ENCODE results near the gene SMIM8.
"Not testable (repeated sequence)": the region's sequence is repeated elsewhere in the genome, so short reads cannot be mapped to it uniquely, and the experiment has no call there.

The SMIM8 gene

DNA sequence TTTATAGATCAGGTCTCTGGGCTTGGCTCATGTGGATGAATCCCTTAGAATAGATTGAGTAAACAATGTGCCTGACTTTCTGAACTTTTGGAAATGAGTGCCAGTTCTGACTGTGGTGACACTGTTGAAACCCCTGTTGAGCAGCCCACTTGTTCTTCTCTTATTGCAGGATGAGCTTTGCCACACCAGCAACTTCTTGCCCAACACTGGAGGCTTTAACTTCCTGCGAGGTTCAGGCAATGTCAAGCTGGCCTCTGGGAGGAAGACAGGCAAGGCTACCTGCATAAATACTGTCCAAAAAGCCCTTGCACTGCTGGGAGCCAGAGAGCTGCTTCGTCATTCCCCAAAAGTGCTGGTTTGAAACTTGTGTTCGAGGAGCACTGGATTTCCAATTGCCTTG is 32.8 kb upstream of the SMIM8 start:
- H3K4me3 ChIP-seq (IDR thresholded peaks at IDR 0.05; ENCODE audit: insufficient read depth, low read depth, low read length), result no peak overlapping the region
- H3K79me2 ChIP-seq (ENCODE audit: insufficient read depth, low read depth), result no peaks in the 10 kb centered on the region
- no peak overlapping the region for H2AFZ ChIP-seq (ENCODE audit: low read depth)
- no peak overlapping the region for H3K4me2 ChIP-seq
- H3K36me3 ChIP-seq (ENCODE audit: insufficient read depth), result no peaks in the 10 kb centered on the region
- H3K4me1 ChIP-seq (ENCODE audit: low read depth, poor library complexity, severe bottlenecking), result no peaks in the 10 kb centered on the region
- H4K20me1 ChIP-seq (ENCODE audit: insufficient read depth), result no peaks in the 10 kb centered on the region
- no peak overlapping the region for H3K9ac ChIP-seq
- no peak overlapping the region for H3K27ac ChIP-seq
- TF ChIP-seq, protein P1, sequence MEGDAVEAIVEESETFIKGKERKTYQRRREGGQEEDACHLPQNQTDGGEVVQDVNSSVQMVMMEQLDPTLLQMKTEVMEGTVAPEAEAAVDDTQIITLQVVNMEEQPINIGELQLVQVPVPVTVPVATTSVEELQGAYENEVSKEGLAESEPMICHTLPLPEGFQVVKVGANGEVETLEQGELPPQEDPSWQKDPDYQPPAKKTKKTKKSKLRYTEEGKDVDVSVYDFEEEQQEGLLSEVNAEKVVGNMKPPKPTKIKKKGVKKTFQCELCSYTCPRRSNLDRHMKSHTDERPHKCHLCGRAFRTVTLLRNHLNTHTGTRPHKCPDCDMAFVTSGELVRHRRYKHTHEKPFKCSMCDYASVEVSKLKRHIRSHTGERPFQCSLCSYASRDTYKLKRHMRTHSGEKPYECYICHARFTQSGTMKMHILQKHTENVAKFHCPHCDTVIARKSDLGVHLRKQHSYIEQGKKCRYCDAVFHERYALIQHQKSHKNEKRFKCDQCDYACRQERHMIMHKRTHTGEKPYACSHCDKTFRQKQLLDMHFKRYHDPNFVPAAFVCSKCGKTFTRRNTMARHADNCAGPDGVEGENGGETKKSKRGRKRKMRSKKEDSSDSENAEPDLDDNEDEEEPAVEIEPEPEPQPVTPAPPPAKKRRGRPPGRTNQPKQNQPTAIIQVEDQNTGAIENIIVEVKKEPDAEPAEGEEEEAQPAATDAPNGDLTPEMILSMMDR (conservative IDR thresholded peaks at IDR 0.05; ENCODE audit: low read depth, low read length), result no peak
- H3K27me3 ChIP-seq (ENCODE audit: insufficient read depth, low read depth), result no peaks in the 10 kb centered on the region

DNA sequence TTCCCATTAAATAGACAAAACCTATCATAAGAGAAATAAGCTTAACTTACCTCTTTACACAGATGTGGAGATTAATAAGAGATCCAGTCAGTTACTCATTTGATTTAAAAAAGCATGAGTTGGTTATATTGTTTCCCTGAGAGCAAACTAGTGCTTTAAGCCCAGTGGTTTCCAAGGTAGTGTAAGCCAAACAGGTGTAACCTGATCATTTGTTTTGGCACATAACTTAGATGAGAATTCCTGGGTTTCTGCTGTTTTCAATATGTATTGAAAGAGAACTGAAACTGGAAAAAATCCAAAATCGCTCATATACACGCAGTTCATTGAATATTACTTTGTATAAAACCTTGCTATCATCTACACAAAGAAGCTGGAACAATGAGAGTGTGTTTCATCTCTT is 30.5 kb upstream of the SMIM8 start:
- no peak overlapping the region for H3K4me3 ChIP-seq (IDR thresholded peaks at IDR 0.05; ENCODE audit: insufficient read depth, low read depth, low read length)
- no peak overlapping the region for H3K4me2 ChIP-seq
- no peaks in the 10 kb centered on the region for H3K79me2 ChIP-seq (ENCODE audit: insufficient read depth, low read depth)
- H3K27me3 ChIP-seq (ENCODE audit: insufficient read depth, low read depth), result no peaks in the 10 kb centered on the region
- H2AFZ ChIP-seq (ENCODE audit: low read depth), result no peak overlapping the region
- H3K27ac ChIP-seq, result no peak overlapping the region
- TF ChIP-seq, protein P1 (conservative IDR thresholded peaks at IDR 0.05; ENCODE audit: low read depth, low read length), result no peak
- H3K36me3 ChIP-seq (ENCODE audit: insufficient read depth), result no peaks in the 10 kb centered on the region
- no peaks in the 10 kb centered on the region for H4K20me1 ChIP-seq (ENCODE audit: insufficient read depth)
- H3K9ac ChIP-seq, result no peak overlapping the region
- H3K4me1 ChIP-seq (ENCODE audit: low read depth, poor library complexity, severe bottlenecking), result no peaks in the 10 kb centered on the region

DNA sequence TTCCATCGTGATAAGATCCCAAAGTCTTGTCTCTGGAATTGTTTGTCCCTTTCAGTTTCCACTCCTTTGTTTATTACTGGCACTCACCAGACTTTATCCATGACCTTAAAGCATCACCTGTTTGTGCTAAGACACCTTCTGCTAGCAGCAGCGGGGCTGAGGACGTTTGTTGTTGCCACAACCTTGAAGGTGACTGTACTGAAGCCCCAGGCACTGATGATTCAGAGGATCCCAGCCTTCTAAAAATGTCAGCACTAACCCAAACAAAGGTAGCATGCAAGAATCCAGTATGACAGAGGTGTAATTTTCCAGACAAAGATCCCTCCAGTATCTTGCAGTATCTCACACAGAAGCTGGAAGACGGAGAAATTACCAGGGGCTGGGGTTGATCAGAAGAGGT is 28.9 kb upstream of the SMIM8 start:
- no peaks in the 10 kb centered on the region for H3K79me2 ChIP-seq (ENCODE audit: insufficient read depth, low read depth)
- no peak overlapping the region for H3K4me3 ChIP-seq (IDR thresholded peaks at IDR 0.05; ENCODE audit: insufficient read depth, low read depth, low read length)
- no peaks in the 10 kb centered on the region for H3K27me3 ChIP-seq (ENCODE audit: insufficient read depth, low read depth)
- H2AFZ ChIP-seq (ENCODE audit: low read depth), result no peak overlapping the region
- H3K4me2 ChIP-seq, result no peak overlapping the region
- no peak overlapping the region for H3K27ac ChIP-seq
- H3K36me3 ChIP-seq (ENCODE audit: insufficient read depth), result no peaks in the 10 kb centered on the region
- H3K4me1 ChIP-seq (ENCODE audit: low read depth, poor library complexity, severe bottlenecking), result no peaks in the 10 kb centered on the region
- H4K20me1 ChIP-seq (ENCODE audit: insufficient read depth), result no peaks in the 10 kb centered on the region
- TF ChIP-seq, protein P1 (conservative IDR thresholded peaks at IDR 0.05; ENCODE audit: low read depth, low read length), result no peak
- no peak overlapping the region for H3K9ac ChIP-seq

DNA sequence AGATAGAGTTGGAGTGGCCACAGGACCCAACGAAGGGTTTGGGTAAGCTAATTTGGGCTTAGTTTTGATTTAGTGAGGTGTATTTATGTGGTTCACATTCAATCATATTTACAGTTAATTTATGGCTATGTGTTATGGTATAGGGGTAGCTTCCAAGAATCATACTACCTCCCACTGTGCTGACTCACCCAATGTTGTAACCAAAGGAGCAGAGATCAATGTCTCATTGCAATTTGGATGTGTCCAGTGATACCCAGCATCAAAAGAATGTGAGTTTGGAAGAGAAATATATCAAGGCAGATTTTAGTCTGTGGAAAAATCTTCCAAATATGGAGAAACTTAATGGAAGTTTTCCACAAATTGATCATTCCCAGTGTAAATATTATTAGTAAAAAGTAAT is 25.3 kb upstream of the SMIM8 start:
- H3K36me3 ChIP-seq (ENCODE audit: insufficient read depth), result no peaks in the 10 kb centered on the region
- no peak overlapping the region for H3K9ac ChIP-seq
- TF ChIP-seq, protein P1 (conservative IDR thresholded peaks at IDR 0.05; ENCODE audit: low read depth, low read length), result no peak
- no peak overlapping the region for H2AFZ ChIP-seq (ENCODE audit: low read depth)
- no peak overlapping the region for H3K4me2 ChIP-seq
- no peaks in the 10 kb centered on the region for H3K4me1 ChIP-seq (ENCODE audit: low read depth, poor library complexity, severe bottlenecking)
- H4K20me1 ChIP-seq (ENCODE audit: insufficient read depth), result no peaks in the 10 kb centered on the region
- no peaks in the 10 kb centered on the region for H3K27me3 ChIP-seq (ENCODE audit: insufficient read depth, low read depth)
- H3K27ac ChIP-seq, result no peak overlapping the region
- H3K4me3 ChIP-seq (IDR thresholded peaks at IDR 0.05; ENCODE audit: insufficient read depth, low read depth, low read length), result no peak overlapping the region
- H3K79me2 ChIP-seq (ENCODE audit: insufficient read depth, low read depth), result no peaks in the 10 kb centered on the region

DNA sequence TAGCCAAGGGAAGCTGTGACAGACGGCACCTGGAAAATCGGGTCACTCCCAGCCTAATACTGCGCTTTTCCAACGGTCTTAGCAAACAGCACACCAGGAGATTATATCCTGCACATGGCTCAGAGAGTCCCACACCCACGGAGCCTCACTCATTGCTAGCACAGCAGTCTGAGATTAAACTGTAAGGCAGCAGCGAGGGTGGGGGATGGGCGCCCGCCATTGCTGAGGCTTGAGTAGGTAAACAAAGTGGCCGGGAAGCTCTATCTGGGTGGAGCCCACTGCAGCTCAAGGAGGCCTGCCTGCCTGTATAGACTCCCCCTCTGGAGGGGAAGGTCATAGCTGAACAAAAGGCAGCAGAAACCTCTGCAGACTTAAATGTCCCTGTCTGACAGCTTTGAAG is 21.1 kb upstream of the SMIM8 start:
- H3K79me2 ChIP-seq (ENCODE audit: insufficient read depth, low read depth); H3K36me3 ChIP-seq (ENCODE audit: insufficient read depth); H3K4me2 ChIP-seq; H3K27me3 ChIP-seq (ENCODE audit: insufficient read depth, low read depth); H4K20me1 ChIP-seq (ENCODE audit: insufficient read depth); H3K4me1 ChIP-seq (ENCODE audit: low read depth, poor library complexity, severe bottlenecking); H3K9ac ChIP-seq; H2AFZ ChIP-seq (ENCODE audit: low read depth); H3K27ac ChIP-seq; H3K4me3 ChIP-seq (IDR thresholded peaks at IDR 0.05; ENCODE audit: insufficient read depth, low read depth, low read length): not testable (repeated sequence)

Data from KMS-11 (cell line).